HG03103 (cell line): ENCODE measurements around the gene C6orf132.

ENCODE experiments used
- ATAC-seq: cut with Tn5 transposase; IDR thresholded peaks from one replicate; pipeline ENCODE4 v1.9.1; 2021; ENCODE audit warnings: low read depth; ENCODE audit not compliant: unreplicated experiment

Gene C6orf132

GRCh38 chr6:42138190-42138589 lies 4.2 kb downstream of the C6orf132 start:
- no peak for ATAC-seq

- no peak for ATAC-seq
Measured at GRCh38 chr6:42137194-42137753, 5.1 kb downstream of the C6orf132 start.

GRCh38 chr6:42136508-42137193 lies 5.8 kb downstream of the C6orf132 start:
- peak; percentile 49 for ATAC-seq

GRCh38 chr6:42135722-42136121 lies 6.7 kb downstream of the C6orf132 start:
- ATAC-seq: no peak

GRCh38 chr6:42135161-42135560 lies 7.3 kb downstream of the C6orf132 start:
- no peak for ATAC-seq

- ATAC-seq: no peak
Measured at GRCh38 chr6:42133926-42134325, 8.5 kb downstream of the C6orf132 start.

GRCh38 chr6:42131531-42131930 lies 10.9 kb downstream of the C6orf132 start:
- ATAC-seq: no peak

- no peak for ATAC-seq
Measured at GRCh38 chr6:42129360-42129676, 13.1 kb downstream of the C6orf132 start.

GRCh38 chr6:42128460-42129359 lies 13.7 kb downstream of the C6orf132 start:
- ATAC-seq: no peak

GRCh38 chr6:42125663-42126062 lies 16.8 kb downstream of the C6orf132 start:
- no peak for ATAC-seq

GRCh38 chr6:42125231-42125630 lies 17.2 kb downstream of the C6orf132 start:
- ATAC-seq: no peak

- ATAC-seq: no peak
Measured at GRCh38 chr6:42124223-42124836, 18.1 kb downstream of the C6orf132 start.

GRCh38 chr6:42123379-42124103 lies 18.9 kb downstream of the C6orf132 start:
- no peak for ATAC-seq

GRCh38 chr6:42120895-42121865 lies 21.2 kb downstream of the C6orf132 start:
- no peak for ATAC-seq

GRCh38 chr6:42118162-42119001 lies 24.0 kb downstream of the C6orf132 start:
- ATAC-seq: no peak

- ATAC-seq: no peak
Measured at GRCh38 chr6:42117843-42118161, 24.6 kb downstream of the C6orf132 start.

GRCh38 chr6:42113936-42114636 lies 28.3 kb downstream of the C6orf132 start:
- ATAC-seq: no peak

- no peak for ATAC-seq
Measured at GRCh38 chr6:42112351-42112750, 30.1 kb downstream of the C6orf132 start.
